MM.1S (cell line): ENCODE data around the gene ATP2A2.

Experiments
- EZH2 ChIP-seq: fragments of 300-600 bp; sonication (generic); optimal IDR thresholded peaks from 2 replicates; pipeline ENCODE3; 2017; ENCODE audit warnings: low read depth, mild to moderate bottlenecking, antibody characterized with exemption, low read length, mixed read lengths
- TF ChIP-seq, protein P1 (sequence below): fragments of 300-600 bp; sonication (generic); IDR thresholded peaks from 2 replicates; pipeline ENCODE4 v1.5.1; 2016; ENCODE audit warnings: antibody characterized with exemption, low read length, mixed read lengths

DNA sequence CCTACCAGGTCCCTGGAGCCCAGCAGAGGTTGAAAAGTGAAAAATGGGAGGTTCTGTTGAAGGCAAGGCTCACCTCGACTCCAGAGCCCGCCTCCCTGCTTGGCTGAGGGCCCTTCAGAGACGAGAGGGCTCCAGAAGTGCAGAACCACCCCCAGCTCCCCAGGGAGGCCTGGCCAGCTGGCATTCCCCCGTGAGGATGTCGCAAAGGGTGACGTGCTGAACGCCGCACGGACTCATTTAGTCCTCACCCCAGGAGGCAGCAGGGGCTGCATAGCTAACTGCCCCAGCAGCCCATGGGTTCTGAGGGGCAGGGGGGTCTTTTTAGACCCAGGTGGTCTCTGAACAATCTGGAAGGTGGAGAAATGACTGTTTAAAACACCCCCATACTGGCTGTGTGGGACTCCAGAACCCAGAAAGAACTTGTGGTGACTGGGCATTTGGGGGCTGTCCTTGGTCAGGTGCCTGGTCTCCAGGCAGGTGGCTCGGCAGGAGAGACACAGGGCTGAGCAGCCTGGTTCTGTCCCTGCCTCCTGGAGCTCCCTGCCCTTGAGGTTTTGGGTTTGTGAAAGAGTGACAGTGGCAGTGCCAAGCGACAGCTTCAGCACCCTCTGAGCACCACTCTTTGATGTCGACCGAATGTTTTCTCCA, 90.5 kb downstream of the ATP2A2 start:
- TF ChIP-seq, protein P1, sequence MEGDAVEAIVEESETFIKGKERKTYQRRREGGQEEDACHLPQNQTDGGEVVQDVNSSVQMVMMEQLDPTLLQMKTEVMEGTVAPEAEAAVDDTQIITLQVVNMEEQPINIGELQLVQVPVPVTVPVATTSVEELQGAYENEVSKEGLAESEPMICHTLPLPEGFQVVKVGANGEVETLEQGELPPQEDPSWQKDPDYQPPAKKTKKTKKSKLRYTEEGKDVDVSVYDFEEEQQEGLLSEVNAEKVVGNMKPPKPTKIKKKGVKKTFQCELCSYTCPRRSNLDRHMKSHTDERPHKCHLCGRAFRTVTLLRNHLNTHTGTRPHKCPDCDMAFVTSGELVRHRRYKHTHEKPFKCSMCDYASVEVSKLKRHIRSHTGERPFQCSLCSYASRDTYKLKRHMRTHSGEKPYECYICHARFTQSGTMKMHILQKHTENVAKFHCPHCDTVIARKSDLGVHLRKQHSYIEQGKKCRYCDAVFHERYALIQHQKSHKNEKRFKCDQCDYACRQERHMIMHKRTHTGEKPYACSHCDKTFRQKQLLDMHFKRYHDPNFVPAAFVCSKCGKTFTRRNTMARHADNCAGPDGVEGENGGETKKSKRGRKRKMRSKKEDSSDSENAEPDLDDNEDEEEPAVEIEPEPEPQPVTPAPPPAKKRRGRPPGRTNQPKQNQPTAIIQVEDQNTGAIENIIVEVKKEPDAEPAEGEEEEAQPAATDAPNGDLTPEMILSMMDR: no peak
- TF ChIP-seq EZH2: no peak
